ENCODE data around the gene BID. TPM values are rescaled to one million over a fixed set of nuclear protein-coding genes. Genes with fewer than 3 reads are reported as not detected.

Gene BID
- total RNA-seq, 3 donors from 2014 or later (not counting 1 experiment from before 2014, with no cell fraction given) = 40.9 to 42.4 (median 42.3) TPM

DNA sequence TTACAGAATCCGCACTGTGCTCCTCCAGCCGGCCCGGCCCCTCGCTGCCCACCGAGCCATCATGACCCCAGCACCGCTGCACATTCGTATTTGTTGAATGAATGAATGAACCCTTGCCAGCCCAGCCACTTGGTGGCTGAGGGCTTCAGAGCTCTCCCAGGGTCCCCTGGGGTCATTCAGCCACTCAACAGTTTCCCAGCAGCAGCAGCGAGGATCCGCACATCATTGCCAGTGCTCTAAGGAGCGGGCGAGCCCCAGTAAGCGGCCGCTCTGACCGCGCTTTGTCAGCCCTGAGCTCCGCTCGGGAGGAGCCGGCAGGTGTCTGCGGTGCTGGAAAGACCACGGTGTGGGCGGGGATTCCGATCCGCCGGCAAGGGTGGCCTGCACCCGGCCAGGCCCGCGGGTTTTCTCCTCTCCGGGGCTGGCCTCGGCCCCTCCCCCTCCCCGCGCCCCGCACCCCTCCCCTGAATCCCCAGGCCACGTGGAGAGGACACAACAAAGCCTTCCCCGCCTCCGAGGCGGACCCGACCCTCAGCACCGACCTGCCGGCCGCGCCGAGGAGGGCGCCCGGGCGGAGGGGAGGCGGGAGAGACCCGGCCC lies 563 bp downstream of the BID start:
- Histone ChIP-seq H3K4me1 (ENCODE audit: control insufficient read depth, insufficient read depth, low read length) (peaks cover 90% of the 10 kb centered on the region), H3K4me3 (ENCODE audit: low read length) (peak overlapping the region; percentile 64), H3K9me3 (ENCODE audit: control insufficient read depth, insufficient read depth, low read length) (no peaks in the 10 kb centered on the region), H3K27ac (ENCODE audit: low read length) (peak overlapping the region; percentile 59), H3K36me3 (ENCODE audit: control insufficient read depth, insufficient read depth, low read length) (no peaks in the 10 kb centered on the region), H3K27me3 (ENCODE audit: control insufficient read depth, insufficient read depth, low read length) (no peaks in the 10 kb centered on the region)
- no peaks in the 10 kb centered on the region for H3K9me3 Mint-ChIP-seq
- peaks cover 58 to 64% of the 10 kb centered on the region in 2 donors for H3K4me1 Mint-ChIP-seq
- intact Hi-C loops (cut with micrococcal nuclease) = loop anchor here (10.0 kb wide), 1 partner anchor 689 kb away; the partner anchor contains the start of gene IL17RA
- peak overlapping the region; percentile 82 to 90 for H3K27ac Mint-ChIP-seq
- under 1% methylated on average over 44 of the region's 47 CpGs for WGBS (ENCODE audit: insufficient coverage)
- H3K27me3 Mint-ChIP-seq (ENCODE audit: low read depth in 2 of 2) = no peaks in the 10 kb centered on the region
- DNase-seq = peak; percentile 79 to 81
- H3K4me3 Mint-ChIP-seq = peak overlapping the region; percentile 94
- ATAC-seq = peak; percentile 52 to 72 (median 65)
- TF ChIP-seq CTCF (IDR thresholded peaks at IDR 0.05) = no peak
- H3K36me3 Mint-ChIP-seq = no peaks in the 10 kb centered on the region

- 30% methylated on average over 17 of the region's 18 CpGs for WGBS (ENCODE audit: insufficient coverage)
- ATAC-seq (no peak), DNase-seq (no peak)
- Histone ChIP-seq H3K27me3 (ENCODE audit: control insufficient read depth, insufficient read depth, low read length) (no peaks in the 10 kb centered on the region), H3K4me3 (ENCODE audit: low read length) (peak overlapping the region; percentile 64), H3K9me3 (ENCODE audit: control insufficient read depth, insufficient read depth, low read length) (no peaks in the 10 kb centered on the region), H3K4me1 (ENCODE audit: control insufficient read depth, insufficient read depth, low read length) (peaks cover 90% of the 10 kb centered on the region), H3K36me3 (ENCODE audit: control insufficient read depth, insufficient read depth, low read length) (no peaks in the 10 kb centered on the region), H3K27ac (ENCODE audit: low read length) (peak overlapping the region; percentile 59)
- Mint-ChIP-seq H3K4me1 (peaks cover 56 to 63% of the 10 kb centered on the region in 2 donors), H3K9me3 (no peaks in the 10 kb centered on the region), H3K27ac (peak overlapping the region; percentile 82 to 90), H3K36me3 (no peaks in the 10 kb centered on the region), H3K27me3 (ENCODE audit: low read depth in 2 of 2) (no peaks in the 10 kb centered on the region), H3K4me3 (peak overlapping the region; percentile 94)
- TF ChIP-seq CTCF (IDR thresholded peaks at IDR 0.05) = no peak
- intact Hi-C loops (cut with micrococcal nuclease) = loop anchor here (10.0 kb wide), 1 partner anchor 688 kb away; the partner anchor contains the start of gene IL17RA
Observed at GRCh38 chr22:17772958-17773605, 1.2 kb downstream of the BID start.

DNA sequence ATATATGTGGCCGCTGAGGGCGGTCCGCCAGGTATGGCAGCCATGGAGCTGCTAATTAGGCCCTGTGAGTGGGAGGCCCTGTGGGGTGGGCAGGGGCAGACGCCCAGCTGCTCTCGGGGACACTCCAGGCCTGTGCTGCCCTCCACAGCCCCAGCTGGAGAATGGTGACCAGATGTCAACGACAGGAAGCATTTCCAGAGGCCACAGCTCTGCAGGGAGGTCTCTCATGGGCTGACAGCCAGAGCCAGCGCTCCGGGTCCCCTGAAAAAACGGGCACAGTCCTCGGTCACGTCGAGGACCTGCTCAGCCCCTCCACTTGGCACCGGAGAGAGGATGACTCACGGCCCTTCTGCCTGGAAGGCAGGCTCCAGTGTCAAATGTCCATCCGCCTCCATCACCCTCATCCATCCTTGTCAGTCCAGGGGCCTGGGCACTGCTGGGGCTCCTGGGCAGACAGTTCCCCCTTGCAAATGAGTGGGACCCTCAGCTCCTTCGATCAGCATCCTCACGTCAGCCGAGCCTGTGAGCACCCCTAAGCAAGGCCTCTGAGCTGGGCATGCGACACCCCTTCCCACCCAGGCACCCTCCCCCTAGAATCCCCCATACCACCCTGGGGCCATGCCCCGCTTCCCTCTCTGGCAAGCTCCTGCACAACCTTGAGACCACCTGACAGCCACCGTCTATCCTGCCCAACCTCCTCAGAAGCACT lies 1.9 kb downstream of the BID start:
- Histone ChIP-seq H3K9me3 (ENCODE audit: control insufficient read depth, insufficient read depth, low read length) (no peaks in the 10 kb centered on the region), H3K27me3 (ENCODE audit: control insufficient read depth, insufficient read depth, low read length) (no peaks in the 10 kb centered on the region), H3K27ac (ENCODE audit: low read length) (peak overlapping the region; percentile 56), H3K4me1 (ENCODE audit: control insufficient read depth, insufficient read depth, low read length) (peaks cover 90% of the 10 kb centered on the region), H3K36me3 (ENCODE audit: control insufficient read depth, insufficient read depth, low read length) (no peaks in the 10 kb centered on the region), H3K4me3 (ENCODE audit: low read length) (no peak overlapping the region)
- no peaks in the 10 kb centered on the region for H3K36me3 Mint-ChIP-seq
- no peak for TF ChIP-seq CTCF (IDR thresholded peaks at IDR 0.05)
- H3K27me3 Mint-ChIP-seq (ENCODE audit: low read depth in 2 of 2) = no peaks in the 10 kb centered on the region
- peak overlapping the region; percentile 94 for H3K4me3 Mint-ChIP-seq
- DNase-seq (no peak), ATAC-seq (no peak)
- H3K27ac Mint-ChIP-seq = peak overlapping the region; percentile 82 to 90
- 85% methylated on average over 21 of the region's 21 CpGs for WGBS (ENCODE audit: insufficient coverage)
- H3K9me3 Mint-ChIP-seq = no peaks in the 10 kb centered on the region
- peaks cover 56 to 63% of the 10 kb centered on the region in 2 donors for H3K4me1 Mint-ChIP-seq
- intact Hi-C loops (cut with micrococcal nuclease) = loop anchor here (10.0 kb wide), 1 partner anchor 688 kb away; the partner anchor contains the start of gene IL17RA
